ENCODE measurements around the gene GPR183.

DNA sequence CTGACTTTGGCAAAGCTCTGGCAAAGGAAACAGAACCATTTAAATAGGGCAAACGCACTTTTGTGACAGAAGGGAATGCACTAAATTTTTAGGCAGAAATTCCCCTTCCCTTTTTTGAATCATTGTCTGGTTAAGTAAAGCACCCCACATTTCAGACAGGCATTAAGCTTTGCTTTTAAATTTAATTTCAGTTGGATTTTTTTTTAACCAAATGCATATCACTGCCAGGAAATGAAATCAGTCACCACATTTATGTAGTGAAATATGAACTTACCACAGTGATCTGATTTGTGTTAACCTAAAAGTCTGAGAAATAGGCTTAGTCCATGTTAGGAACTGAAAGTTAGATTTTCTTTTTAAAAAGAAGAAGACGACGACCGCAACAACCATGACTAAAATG is 10.8 kb downstream of the GPR183 start:
- TF ChIP-seq, protein P1, sequence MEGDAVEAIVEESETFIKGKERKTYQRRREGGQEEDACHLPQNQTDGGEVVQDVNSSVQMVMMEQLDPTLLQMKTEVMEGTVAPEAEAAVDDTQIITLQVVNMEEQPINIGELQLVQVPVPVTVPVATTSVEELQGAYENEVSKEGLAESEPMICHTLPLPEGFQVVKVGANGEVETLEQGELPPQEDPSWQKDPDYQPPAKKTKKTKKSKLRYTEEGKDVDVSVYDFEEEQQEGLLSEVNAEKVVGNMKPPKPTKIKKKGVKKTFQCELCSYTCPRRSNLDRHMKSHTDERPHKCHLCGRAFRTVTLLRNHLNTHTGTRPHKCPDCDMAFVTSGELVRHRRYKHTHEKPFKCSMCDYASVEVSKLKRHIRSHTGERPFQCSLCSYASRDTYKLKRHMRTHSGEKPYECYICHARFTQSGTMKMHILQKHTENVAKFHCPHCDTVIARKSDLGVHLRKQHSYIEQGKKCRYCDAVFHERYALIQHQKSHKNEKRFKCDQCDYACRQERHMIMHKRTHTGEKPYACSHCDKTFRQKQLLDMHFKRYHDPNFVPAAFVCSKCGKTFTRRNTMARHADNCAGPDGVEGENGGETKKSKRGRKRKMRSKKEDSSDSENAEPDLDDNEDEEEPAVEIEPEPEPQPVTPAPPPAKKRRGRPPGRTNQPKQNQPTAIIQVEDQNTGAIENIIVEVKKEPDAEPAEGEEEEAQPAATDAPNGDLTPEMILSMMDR (IDR thresholded peaks at IDR 0.05 in 2 of 3, conservative IDR thresholded peaks at IDR 0.05 in 1 of 3; ENCODE audit: borderline replicate concordance in 1 of 3, insufficient read depth in 1 of 3, low read depth in 2 of 3, low read length in 2 of 3): no peak
- no peak for TF ChIP-seq ZFX (IDR thresholded peaks at IDR 0.05)
- TF ChIP-seq ATF3 (IDR thresholded peaks at IDR 0.05): no peak
- no peak for TF ChIP-seq YY1 (IDR thresholded peaks at IDR 0.05; ENCODE audit: extremely low read depth, insufficient replicate concordance, low read depth, low read length)
- TF ChIP-seq RAD21 (IDR thresholded peaks at IDR 0.05; ENCODE audit: low read depth): no peak

Measured in HCT116 (cell line).